Activated CD8-positive, alpha-beta memory T cell treated with anti-CD3 and anti-CD28 coated beads for 36 hours (primary cell): ENCODE results near the gene BLOC1S5. TPM values are rescaled to one million over a fixed set of nuclear protein-coding genes. Genes with fewer than 3 reads are reported as not detected.
"Not testable (repeated sequence)": the region's sequence is repeated elsewhere in the genome, so short reads cannot be mapped to it uniquely, and the experiment has no call there.

Source experiments
- CTCF ChIA-PET: fragments of 350-600 bp; sonication (Branson Sonifier 250); formaldehyde crosslinking; loops from one replicate; lab custom pipeline; 2021; ENCODE audit warnings: antibody characterized with exemption; lab: Charles Lee
- POLR2A ChIA-PET: fragments of 350-600 bp; sonication (Branson Sonifier 250); formaldehyde crosslinking; loops from one replicate; lab custom pipeline; 2021; ENCODE audit warnings: antibody characterized with exemption; lab: Charles Lee
- total RNA-seq, 2 experiments: library from RNA; stranded (reverse); gene quantifications; one replicate each; pipeline ENCODE4 v1.2.3, GENCODE V29; 2021

BLOC1S5 gene
- total RNA-seq, 2 experiments from 2014 or later: 21.4 to 22.6 TPM

DNA sequence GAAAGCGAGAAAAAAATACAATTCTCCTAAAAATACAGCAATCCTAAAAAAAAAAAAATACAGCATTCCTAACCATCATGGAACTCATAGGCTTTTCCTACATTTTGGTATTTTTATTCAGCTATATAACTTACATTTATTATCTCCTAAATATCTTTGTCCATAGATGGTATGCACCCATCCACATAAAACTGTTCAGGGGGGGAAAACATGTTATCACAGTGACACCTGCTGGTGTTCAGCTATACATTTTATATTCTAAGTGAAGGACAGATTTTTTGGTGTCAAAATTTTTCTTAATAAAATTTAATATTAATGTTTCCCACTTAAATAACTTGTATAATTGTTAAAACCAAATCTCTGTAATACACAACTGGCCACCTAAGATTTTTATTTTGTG lies 58.0 kb downstream of the BLOC1S5 start:
- CTCF ChIA-PET: interaction anchor here (0.9 to 1.3 kb wide), 2 partner anchors 67 to 280 kb away, joined by 3 read pairs; partner anchors contain the start of gene BMP6
- POLR2A ChIA-PET: interaction anchor here (0.6 to 0.7 kb wide), 2 partner anchors 13 to 386 kb away, joined by 4 read pairs; no protein-coding TSS in a partner anchor

GRCh38 chr6:8005136-8005535 lies 59.1 kb downstream of the BLOC1S5 start:
- CTCF ChIA-PET: no interaction called here
- POLR2A ChIA-PET: no interaction called here

GRCh38 chr6:8000636-8001035 lies 63.6 kb downstream of the BLOC1S5 start:
- CTCF ChIA-PET: no interaction called here
- POLR2A ChIA-PET: no interaction called here

- ChIA-PET CTCF (no interaction called here), POLR2A (no interaction called here)
These were observed 64.0 kb downstream of the BLOC1S5 start for GRCh38 chr6:8000188-8000596.

GRCh38 chr6:7999201-7999600 lies 65.0 kb downstream of the BLOC1S5 start:
- CTCF ChIA-PET: no interaction called here
- POLR2A ChIA-PET: no interaction called here

DNA sequence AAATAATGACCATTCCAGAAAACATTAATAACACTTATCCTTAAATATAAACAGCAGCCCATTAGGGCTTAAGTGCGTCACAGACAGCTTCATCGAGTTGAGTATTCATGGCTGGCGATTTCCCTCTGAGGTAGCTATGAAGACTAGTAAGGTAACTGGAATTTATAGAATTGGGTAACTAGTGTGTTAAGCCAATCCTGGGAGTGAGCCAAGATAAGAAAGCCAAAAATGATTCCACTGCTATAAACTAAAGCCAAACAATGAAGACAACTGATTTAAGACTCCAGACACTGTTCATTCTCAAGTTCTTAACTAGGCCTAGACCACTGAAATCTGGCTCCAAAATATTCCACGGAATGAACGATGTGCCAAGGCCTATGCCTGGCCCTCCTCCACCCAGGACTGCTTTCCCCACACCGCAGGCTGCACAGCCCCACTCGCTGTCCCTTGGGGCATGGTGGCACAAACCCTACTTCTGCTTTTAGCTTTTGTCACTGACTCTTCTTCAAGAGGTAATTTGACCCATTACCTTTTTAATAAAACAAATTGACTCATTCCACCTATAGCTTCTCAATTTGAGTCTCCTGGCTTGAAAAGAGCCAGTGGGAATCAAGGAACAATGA lies 66.0 kb downstream of the BLOC1S5 start:
- POLR2A ChIA-PET: no interaction called here
- CTCF ChIA-PET: no interaction called here

- CTCF ChIA-PET: no interaction called here
- POLR2A ChIA-PET: no interaction called here
These were observed 66.9 kb downstream of the BLOC1S5 start for GRCh38 chr6:7997286-7997685.

GRCh38 chr6:7996538-7997111 lies 67.6 kb downstream of the BLOC1S5 start:
- CTCF ChIA-PET: no interaction called here
- POLR2A ChIA-PET: no interaction called here

GRCh38 chr6:7993952-7994351 lies 70.2 kb downstream of the BLOC1S5 start:
- ChIA-PET POLR2A (no interaction called here), CTCF (no interaction called here)

DNA sequence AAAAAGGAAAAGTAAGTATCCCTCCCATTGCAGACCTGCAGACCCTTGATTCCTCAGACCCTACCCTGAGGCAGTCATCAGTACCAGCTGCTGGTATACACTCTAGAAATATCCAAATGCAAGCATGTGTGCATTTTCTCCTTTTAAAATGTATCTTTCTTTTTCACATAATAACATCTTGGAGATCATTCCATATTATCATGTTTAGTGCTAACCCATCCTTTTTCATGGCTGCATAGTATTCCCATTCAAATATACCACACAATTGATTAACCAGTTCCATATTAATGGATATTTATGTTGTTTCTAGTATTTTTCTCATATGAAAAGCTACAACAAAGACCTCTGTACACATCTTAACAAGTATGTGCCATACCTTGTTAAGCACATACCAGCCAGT lies 70.8 kb downstream of the BLOC1S5 start:
- ChIA-PET CTCF (no interaction called here), POLR2A (no interaction called here)

DNA sequence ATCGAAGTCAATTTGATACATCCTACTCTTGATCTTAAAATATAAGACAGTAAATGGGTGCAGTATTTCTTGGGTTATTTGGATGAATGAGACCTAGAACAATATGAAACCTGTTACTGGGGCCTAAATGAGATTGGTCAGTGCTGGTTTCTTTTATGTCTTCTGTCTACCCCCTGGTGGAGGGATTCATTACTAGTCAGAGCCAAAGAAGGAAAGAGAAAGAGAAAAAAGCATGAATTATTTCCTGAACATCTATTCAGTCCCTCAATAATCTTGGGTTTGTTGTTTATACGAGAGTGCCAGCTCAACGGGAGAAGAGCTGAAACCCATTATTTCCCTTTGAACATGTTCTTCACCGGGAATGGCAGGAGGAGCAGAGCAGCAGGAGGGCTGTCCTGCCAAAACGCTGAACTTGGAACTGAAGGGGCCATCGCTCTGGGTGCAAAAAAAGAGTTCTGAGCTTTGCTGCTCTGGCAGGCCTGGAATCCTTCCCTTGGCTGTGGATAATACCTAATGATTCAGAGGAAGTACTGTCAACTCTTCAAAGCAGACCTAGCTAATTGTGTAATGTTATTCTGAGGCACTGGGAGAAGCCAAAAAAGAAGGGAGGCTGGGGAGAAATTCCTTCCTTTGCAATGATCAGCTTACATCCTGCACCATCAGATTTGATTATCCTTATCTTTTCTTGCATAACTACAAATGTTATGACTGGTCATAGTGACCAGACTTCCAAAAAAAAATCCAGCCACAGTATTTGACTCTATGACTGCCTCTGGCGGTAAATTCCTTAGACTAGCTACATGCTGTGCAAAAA lies 72.0 kb downstream of the BLOC1S5 start:
- ChIA-PET CTCF (interaction anchor here (0.6 to 0.7 kb wide), 2 partner anchors 46 to 68 kb away, joined by 3 to 4 read pairs; no protein-coding TSS in a partner anchor), POLR2A (no interaction called here)

DNA sequence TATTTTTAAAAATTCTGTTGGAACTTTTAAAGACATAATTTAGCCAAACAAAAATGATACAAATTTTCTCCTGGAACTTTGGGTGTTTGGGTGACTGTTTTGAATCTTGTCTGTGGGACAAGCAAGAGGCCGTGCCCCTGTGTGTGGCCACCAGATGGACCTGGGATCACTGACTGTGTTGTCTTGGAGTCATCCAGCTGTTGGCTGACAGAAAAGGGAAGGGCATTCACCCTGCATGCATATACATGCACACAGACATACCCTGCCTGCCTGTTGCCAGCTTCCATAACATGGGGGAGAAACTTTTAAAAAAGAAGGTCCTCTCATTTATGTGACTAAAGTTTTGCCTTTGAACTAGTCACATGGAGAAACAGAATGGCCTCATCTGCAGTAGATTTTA lies 72.7 kb downstream of the BLOC1S5 start:
- ChIA-PET POLR2A (no interaction called here), CTCF (no interaction called here)

- CTCF ChIA-PET: no interaction called here
- POLR2A ChIA-PET: no interaction called here
These were observed 78.0 kb downstream of the BLOC1S5 start for GRCh38 chr6:7986219-7986618.

- CTCF ChIA-PET, POLR2A ChIA-PET: not testable (repeated sequence)
These were observed 80.2 kb downstream of the BLOC1S5 start for GRCh38 chr6:7983967-7984366.

DNA sequence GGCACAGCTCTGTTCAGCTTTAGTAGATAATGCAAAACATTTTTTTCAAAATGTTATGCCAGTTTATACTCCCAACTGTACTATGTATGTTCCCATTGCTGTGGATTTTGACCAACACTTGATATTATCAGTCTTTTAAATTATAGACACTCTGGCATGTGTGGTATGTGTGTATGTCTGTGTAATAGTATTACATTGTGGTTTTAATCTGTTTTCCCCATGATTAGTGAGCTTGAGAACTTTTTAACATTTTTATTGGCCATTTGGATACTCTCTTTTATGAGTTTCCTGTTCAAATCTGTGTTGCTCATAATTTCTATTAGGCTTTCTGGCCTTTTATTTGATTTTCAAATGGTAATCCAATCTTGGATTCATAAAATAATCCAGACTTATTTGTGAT lies 84.4 kb downstream of the BLOC1S5 start:
- CTCF ChIA-PET: interaction anchor here (0.7 kb wide), 1 partner anchor 257 kb away, joined by 3 read pairs; no protein-coding TSS in a partner anchor
- POLR2A ChIA-PET: no interaction called here

GRCh38 chr6:7978736-7979135 lies 85.5 kb downstream of the BLOC1S5 start:
- CTCF ChIA-PET: no interaction called here
- POLR2A ChIA-PET: no interaction called here

DNA sequence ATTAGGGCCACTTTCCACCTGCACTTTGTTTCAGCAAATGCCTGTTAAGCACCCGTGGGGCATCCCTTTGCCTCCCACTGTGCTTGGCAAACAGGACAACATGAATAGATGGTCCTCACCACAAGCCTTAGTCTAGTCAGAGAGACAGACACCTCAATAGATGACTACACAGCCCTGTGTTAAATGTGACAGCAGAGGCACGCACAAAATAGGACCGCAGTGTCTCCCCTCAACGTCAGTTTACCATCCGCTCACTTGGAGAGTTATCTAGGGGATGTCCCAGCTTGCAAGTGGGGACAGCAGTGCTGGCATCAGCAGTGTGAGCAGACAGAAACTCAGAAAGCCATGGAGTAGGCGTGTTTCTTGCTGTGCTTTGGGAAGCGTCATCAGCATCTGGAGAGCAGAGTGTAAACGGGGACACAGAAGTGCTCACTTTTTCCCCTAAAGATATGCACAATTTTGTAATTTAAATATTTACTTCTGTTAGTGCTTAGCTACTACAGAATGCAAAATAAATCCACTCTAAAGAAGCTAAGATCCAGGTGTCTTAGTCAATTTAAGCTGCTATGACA lies 87.6 kb downstream of the BLOC1S5 start:
- POLR2A ChIA-PET: no interaction called here

DNA sequence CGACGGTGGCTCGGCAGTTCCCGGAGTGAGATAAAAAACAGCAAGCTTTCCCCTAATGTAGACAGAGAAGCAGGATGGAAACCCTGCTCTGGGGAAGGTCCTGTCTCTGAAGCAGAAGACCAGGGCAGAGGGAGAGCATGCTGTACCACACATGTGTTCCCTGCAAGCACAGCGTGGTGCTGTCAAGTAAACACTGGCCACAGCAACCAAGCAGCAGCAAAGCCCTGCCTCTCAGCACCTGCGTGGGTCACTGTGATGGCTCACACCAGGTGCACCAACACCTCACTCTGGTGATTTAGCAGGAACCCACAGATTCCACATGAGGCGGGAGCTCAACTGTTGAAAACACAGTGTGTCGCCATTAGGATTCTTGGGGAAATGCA lies 88.4 kb downstream of the BLOC1S5 start:
- ChIA-PET CTCF (no interaction called here), POLR2A (no interaction called here)

More for the DNA sequence above, 87.6 kb downstream of the BLOC1S5 start:
- CTCF ChIA-PET: interaction anchor here (0.7 kb wide), 1 partner anchor 389 kb away, joined by 4 read pairs; no protein-coding TSS in a partner anchor

GRCh38 chr6:7974938-7975763 lies 89.0 kb downstream of the BLOC1S5 start:
- ChIA-PET CTCF (no interaction called here), POLR2A (no interaction called here)
